ENCODE measurements around the gene PDGFRA.
"Not testable (repeated sequence)": the region's sequence is repeated elsewhere in the genome, so short reads cannot be mapped to it uniquely, and the experiment has no call there.

Gene PDGFRA

GRCh38 chr4:54318904-54319303 is 89.8 kb downstream of the PDGFRA start:
- no peak for DNase-seq (ENCODE audit: low spot score)

- no peak for DNase-seq (ENCODE audit: low spot score)
These were observed 92.0 kb downstream of the PDGFRA start for GRCh38 chr4:54320826-54321685.

DNA sequence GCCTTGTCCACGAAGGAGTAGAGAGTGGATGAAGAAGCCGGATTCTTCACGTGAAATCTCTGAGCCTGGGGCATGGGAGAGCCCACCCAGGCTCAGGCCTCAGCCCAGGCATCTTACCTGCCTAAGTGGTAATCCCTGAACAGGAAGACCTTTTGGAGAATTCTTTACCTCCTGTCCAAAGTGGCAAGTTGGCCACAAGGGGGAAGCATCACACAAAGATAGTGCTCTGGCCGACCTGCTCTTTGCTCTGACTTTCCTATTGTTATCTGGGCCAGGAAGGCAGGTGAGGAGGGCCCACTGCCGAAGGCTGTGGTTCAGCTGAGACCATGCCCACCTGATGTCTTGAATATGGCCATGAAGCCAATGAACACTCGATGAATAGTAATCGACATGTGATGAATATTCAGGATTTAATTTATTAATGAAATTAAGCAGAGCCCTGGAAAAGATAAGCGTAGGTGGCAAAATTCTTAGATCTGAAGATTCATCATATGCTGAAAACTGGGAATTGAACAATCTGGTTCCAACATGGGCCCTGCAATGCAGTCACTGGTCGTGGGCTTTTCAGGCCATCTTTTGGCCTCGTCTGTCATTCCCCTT is 93.8 kb downstream of the PDGFRA start:
- DNase-seq (ENCODE audit: low spot score) = peak; percentile 64

- DNase-seq (ENCODE audit: low spot score) = no peak
These were observed 101.8 kb downstream of the PDGFRA start for GRCh38 chr4:54330896-54331295.

- peak; percentile 41 for DNase-seq (ENCODE audit: low spot score)
These were observed 103.4 kb downstream of the PDGFRA start for GRCh38 chr4:54332542-54332941.

DNA sequence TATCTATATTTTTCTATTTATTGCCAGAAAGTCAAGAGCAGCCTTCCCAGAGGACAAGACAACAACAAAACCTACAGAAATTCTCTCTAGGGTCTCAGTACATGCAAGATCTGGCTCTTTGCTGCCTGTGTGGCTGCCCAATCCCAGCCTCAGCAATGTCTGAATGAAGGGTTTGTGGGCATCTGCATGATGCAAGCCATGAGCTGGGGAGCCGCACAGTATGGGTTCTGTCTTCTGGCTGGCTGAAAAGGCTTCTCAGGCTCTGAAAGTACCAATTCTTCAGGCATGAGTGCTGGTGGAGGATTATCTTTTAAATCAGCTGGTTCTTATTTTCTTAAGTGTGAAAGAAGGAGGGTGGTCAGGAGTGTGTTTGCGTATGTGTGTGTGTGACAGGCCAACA is 104.6 kb downstream of the PDGFRA start:
- peak; percentile 82 for DNase-seq (ENCODE audit: low spot score)

DNA sequence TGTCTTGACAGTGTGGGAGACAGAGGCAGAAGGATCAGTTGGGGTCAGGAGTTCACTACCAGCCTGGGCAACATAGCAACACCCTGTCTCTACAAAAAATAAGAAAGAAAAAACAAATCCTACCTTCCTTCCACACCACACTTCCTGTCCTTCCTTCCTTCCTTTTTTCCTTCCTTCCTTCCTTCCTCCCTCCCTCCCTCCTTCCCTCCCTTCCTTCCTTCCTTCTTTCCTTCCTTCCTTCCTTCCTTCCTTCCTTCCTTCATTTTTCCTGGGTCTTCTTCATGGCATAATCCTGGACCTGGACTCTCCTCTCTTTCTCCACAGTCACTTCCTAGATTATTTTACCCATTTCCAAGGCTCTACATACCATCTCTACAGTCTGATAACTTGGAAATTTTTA is 105.7 kb downstream of the PDGFRA start:
- not testable (repeated sequence) for DNase-seq (ENCODE audit: low spot score)

GRCh38 chr4:54337009-54337408 is 107.9 kb downstream of the PDGFRA start:
- DNase-seq (ENCODE audit: low spot score) = no peak

DNA sequence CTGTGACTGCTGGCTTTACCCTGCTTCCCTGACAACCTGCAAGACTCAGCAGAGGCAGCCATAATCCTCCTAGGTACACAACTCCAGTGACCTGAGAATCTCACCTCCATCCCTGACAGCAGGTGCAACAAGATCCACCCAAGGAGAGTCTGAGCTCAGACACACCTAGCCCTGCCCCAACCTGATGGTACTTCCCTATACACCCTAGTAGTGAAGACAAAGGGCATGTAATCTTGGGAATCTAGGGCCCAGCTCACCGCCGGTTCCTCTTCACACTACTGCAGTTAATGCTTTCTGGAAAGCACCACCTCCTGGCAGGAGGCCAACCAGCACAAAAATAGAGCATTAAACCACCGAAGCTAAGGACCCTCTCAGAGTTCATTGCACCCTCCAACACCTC is 113.0 kb downstream of the PDGFRA start:
- DNase-seq (ENCODE audit: low spot score) = not testable (repeated sequence)

All from putamen (tissue), 1 donor.